ENCODE results near the gene TLK2.

Gene TLK2

DNA sequence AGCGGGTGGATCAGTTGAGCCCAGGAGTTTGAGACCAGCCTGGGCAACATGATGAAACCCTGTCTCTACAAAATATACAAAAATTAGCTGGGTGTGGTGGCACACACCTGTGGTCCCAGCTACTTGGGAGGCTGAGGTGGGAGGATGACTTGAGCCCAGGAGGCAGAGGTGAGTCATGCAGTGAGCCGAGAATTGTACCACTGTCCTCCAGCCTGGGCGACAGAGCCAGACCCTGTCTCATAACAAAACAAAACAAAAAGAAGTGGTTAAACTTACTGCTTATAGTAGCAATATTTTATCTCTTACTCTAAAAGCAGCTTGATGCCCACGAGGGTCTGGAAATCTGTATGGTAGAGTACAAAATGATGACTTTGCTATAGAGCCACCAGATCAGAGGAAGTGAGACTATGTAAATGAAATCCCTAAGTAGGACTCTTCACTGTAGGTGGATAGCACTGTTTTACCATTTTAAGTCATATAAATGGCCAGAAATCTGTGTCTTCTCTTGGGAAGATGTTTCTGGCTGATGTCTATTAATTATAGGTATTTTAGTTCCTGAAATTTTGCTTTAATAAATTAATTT, 88.5 kb downstream of the TLK2 start:
- no peaks in the 10 kb centered on the region for H3K4me1 ChIP-seq (ENCODE audit: low read length)
- no peak overlapping the region for H3K4me3 ChIP-seq (ENCODE audit: low read length)
- H3K9me2 ChIP-seq (replicated peaks; ENCODE audit: insufficient read depth, low read length): no peaks in the 10 kb centered on the region
- no peaks in the 10 kb centered on the region for H3K79me2 ChIP-seq (ENCODE audit: low read length)
- no peak overlapping the region for H2AFZ ChIP-seq (ENCODE audit: low read length)
- H3K4me2 ChIP-seq (ENCODE audit: low read depth, low read length): no peak overlapping the region
- H3K9me3 ChIP-seq (replicated peaks; ENCODE audit: insufficient read depth, low read length): no peaks in the 10 kb centered on the region
- no peak overlapping the region for H3K9ac ChIP-seq (ENCODE audit: low read length)
- H3K36me3 ChIP-seq (replicated peaks; ENCODE audit: insufficient read depth, low read length): 0 out of 2 replicates have a peak, but pooled peaks cover 3% of the 10 kb centered on the region
- TF ChIP-seq EZH2 (optimal IDR thresholded peaks at IDR 0.05; ENCODE audit: low read depth, low read length): no peak
- no peak for TF ChIP-seq EZH2phosphoT487 (IDR thresholded peaks at IDR 0.05; ENCODE audit: low read length)
- TF ChIP-seq, protein P1, sequence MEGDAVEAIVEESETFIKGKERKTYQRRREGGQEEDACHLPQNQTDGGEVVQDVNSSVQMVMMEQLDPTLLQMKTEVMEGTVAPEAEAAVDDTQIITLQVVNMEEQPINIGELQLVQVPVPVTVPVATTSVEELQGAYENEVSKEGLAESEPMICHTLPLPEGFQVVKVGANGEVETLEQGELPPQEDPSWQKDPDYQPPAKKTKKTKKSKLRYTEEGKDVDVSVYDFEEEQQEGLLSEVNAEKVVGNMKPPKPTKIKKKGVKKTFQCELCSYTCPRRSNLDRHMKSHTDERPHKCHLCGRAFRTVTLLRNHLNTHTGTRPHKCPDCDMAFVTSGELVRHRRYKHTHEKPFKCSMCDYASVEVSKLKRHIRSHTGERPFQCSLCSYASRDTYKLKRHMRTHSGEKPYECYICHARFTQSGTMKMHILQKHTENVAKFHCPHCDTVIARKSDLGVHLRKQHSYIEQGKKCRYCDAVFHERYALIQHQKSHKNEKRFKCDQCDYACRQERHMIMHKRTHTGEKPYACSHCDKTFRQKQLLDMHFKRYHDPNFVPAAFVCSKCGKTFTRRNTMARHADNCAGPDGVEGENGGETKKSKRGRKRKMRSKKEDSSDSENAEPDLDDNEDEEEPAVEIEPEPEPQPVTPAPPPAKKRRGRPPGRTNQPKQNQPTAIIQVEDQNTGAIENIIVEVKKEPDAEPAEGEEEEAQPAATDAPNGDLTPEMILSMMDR (IDR thresholded peaks at IDR 0.05; ENCODE audit: low read length): no peak
- no peak for DNase-seq
- no peaks in the 10 kb centered on the region for H3F3A ChIP-seq (ENCODE audit: insufficient read depth, low read length)
- no peaks in the 10 kb centered on the region for H3K27me3 ChIP-seq (replicated peaks; ENCODE audit: insufficient read depth, low read length)
- H3K27ac ChIP-seq (ENCODE audit: low read length): no peak overlapping the region
- no peaks in the 10 kb centered on the region for H4K20me1 ChIP-seq (ENCODE audit: insufficient read depth, low read length)

- Histone ChIP-seq H3K27ac (ENCODE audit: low read length) (no peak overlapping the region), H3K4me1 (ENCODE audit: low read length) (no peaks in the 10 kb centered on the region), H3K27me3 (replicated peaks; ENCODE audit: insufficient read depth, low read length) (no peaks in the 10 kb centered on the region), H3K9me3 (replicated peaks; ENCODE audit: insufficient read depth, low read length) (no peaks in the 10 kb centered on the region), H2AFZ (ENCODE audit: low read length) (no peak overlapping the region), H3K9ac (ENCODE audit: low read length) (no peak overlapping the region), H3K79me2 (ENCODE audit: low read length) (no peaks in the 10 kb centered on the region), H3K4me2 (ENCODE audit: low read depth, low read length) (no peak overlapping the region), H3K4me3 (ENCODE audit: low read length) (no peak overlapping the region), H3K9me2 (replicated peaks; ENCODE audit: insufficient read depth, low read length) (no peaks in the 10 kb centered on the region), H4K20me1 (ENCODE audit: insufficient read depth, low read length) (no peaks in the 10 kb centered on the region), H3F3A (ENCODE audit: insufficient read depth, low read length) (no peaks in the 10 kb centered on the region), H3K36me3 (replicated peaks; ENCODE audit: insufficient read depth, low read length) (no peaks in the 10 kb centered on the region)
- no peak for DNase-seq
- no peak for TF ChIP-seq EZH2 (optimal IDR thresholded peaks at IDR 0.05; ENCODE audit: low read depth, low read length)
- TF ChIP-seq EZH2phosphoT487 (IDR thresholded peaks at IDR 0.05; ENCODE audit: low read length): no peak
These were observed 93.9 kb downstream of the TLK2 start for GRCh38 chr17:62572488-62572887.

GRCh38 chr17:62572888-62573401, 94.3 kb downstream of the TLK2 start:
- Histone ChIP-seq H3K9me3 (replicated peaks; ENCODE audit: insufficient read depth, low read length) (no peaks in the 10 kb centered on the region), H3K36me3 (replicated peaks; ENCODE audit: insufficient read depth, low read length) (no peaks in the 10 kb centered on the region)

More at GRCh38 chr17:62572888-62573401, 94.3 kb downstream of the TLK2 start:
- H3K79me2 ChIP-seq (ENCODE audit: low read length): no peaks in the 10 kb centered on the region
- no peaks in the 10 kb centered on the region for H3K27me3 ChIP-seq (replicated peaks; ENCODE audit: insufficient read depth, low read length)
- H3F3A ChIP-seq (ENCODE audit: insufficient read depth, low read length): no peaks in the 10 kb centered on the region
- no peak overlapping the region for H3K4me2 ChIP-seq (ENCODE audit: low read depth, low read length)
- H3K9ac ChIP-seq (ENCODE audit: low read length): no peak overlapping the region
- DNase-seq: no peak
- no peaks in the 10 kb centered on the region for H3K4me1 ChIP-seq (ENCODE audit: low read length)
- no peak overlapping the region for H3K27ac ChIP-seq (ENCODE audit: low read length)
- TF ChIP-seq, protein P1 (IDR thresholded peaks at IDR 0.05; ENCODE audit: low read length): no peak
- no peak for TF ChIP-seq EZH2phosphoT487 (IDR thresholded peaks at IDR 0.05; ENCODE audit: low read length)
- no peak for TF ChIP-seq EZH2 (optimal IDR thresholded peaks at IDR 0.05; ENCODE audit: low read depth, low read length)
- H2AFZ ChIP-seq (ENCODE audit: low read length): no peak overlapping the region
- H3K9me2 ChIP-seq (replicated peaks; ENCODE audit: insufficient read depth, low read length): no peaks in the 10 kb centered on the region
- H4K20me1 ChIP-seq (ENCODE audit: insufficient read depth, low read length): no peaks in the 10 kb centered on the region
- H3K4me3 ChIP-seq (ENCODE audit: low read length): no peak overlapping the region
